ENCODE data around the gene NPFF. TPM values are rescaled to one million over a fixed set of nuclear protein-coding genes. Genes with fewer than 3 reads are reported as not detected.

NPFF gene
- not detected in 2 replicates for total RNA-seq
- polyA plus RNA-seq = 0.30 TPM in 1 of 2 replicates, not detected in the other
- 0.22 and 0.23 TPM in 2 replicates for polyA plus RNA-seq (2011; cell fraction: cytosol; rRNA removed)
- 0.53 and 0.74 TPM in 2 replicates for polyA plus RNA-seq (2011; cell fraction: nucleus; rRNA removed)
- polyA plus RNA-seq (2012) = 0.59 TPM in 1 of 2 replicates, not detected in the other
- polyA minus RNA-seq = not detected in 2 replicates
- polyA minus RNA-seq (2011; cell fraction: cytosol; rRNA and poly(A)+ RNA removed) = not detected
- polyA minus RNA-seq (2011; cell fraction: nucleus; rRNA and poly(A)+ RNA removed) = not detected in 2 replicates
- percentile 73 among the genes with signal in this experiment for Bru-seq, nascent RNA
- BruChase-seq, experiment 1, labeled RNA remaining after a 6-hour chase = percentile 95 among the genes with signal in this experiment
- BruChase-seq, experiment 2, labeled RNA remaining after a 2-hour chase = percentile 93 among the genes with signal in this experiment
- long read RNA-seq, partial matches to known transcripts = 0 of 1 reads
- long read RNA-seq, other reads (novel, unspliced or antisense) = 0 of 1 reads

GRCh38 chr12:53506881-53507602 is at the start of gene NPFF:
Gene NPFF (minus strand): TSS chr12:53507484. CDS start chr12:53507474, 10 bp downstream.
- DNase-seq (ENCODE audit: low read depth, low spot score) (no peak), FAIRE-seq (no peak)
- dilution Hi-C loops (cut with MboI; ENCODE audit: extremely low pct_ligation_motif_present, low sequenced_read_pairs) = no loop called here
- Histone ChIP-seq H3K4me3 (replicated peaks in 1 of 3; ENCODE audit: insufficient read depth in 1 of 3, low read depth in 1 of 3, low read length in 3 of 3) (no peak within 1 kb of the TSS), H3K4me1 (ENCODE audit: control insufficient read depth, extremely low read depth, insufficient read depth, low read length) (peaks cover 13% of the 10 kb centered on the region), H3K27me3 (ENCODE audit: control insufficient read depth in 2 of 2, insufficient read depth in 2 of 2, low read length in 2 of 2) (no peaks in the 10 kb centered on the region), H3K27ac (ENCODE audit: insufficient read depth, low read depth, low read length) (no peak within 1 kb of the TSS), H3K9me1 (replicated peaks; ENCODE audit: control insufficient read depth, extremely low read depth, insufficient read depth, low read length) (no peaks in the 10 kb centered on the region), H3K79me2 (ENCODE audit: control insufficient read depth, insufficient read depth, low read length) (peaks cover 4% of the 10 kb centered on the region), H3K36me3 (ENCODE audit: control insufficient read depth in 2 of 2, extremely low read depth in 1 of 2, insufficient read depth in 2 of 2, low read length in 2 of 2) (peaks cover 3 to 37% of the 10 kb centered on the region in 2 experiments), H3K9ac (replicated peaks; ENCODE audit: extremely low read depth, insufficient read depth, low read length) (no peak within 1 kb of the TSS), H4K20me1 (replicated peaks; ENCODE audit: control insufficient read depth, extremely low read depth, insufficient read depth, low read length) (no peaks in the 10 kb centered on the region), H2AFZ (ENCODE audit: low read depth, low read length) (no peak within 1 kb of the TSS), H3K9me3 (replicated peaks; ENCODE audit: control insufficient read depth, insufficient read depth, low read length) (no peaks in the 10 kb centered on the region), H3K4me2 (ENCODE audit: insufficient read depth, low read length) (no peak within 1 kb of the TSS)
- POLR2A ChIA-PET = no interaction called here
- CTCF ChIA-PET = interaction anchor here (0.7 to 3.9 kb wide), 7 partner anchors 25 to 186 kb away, joined by 3 to 48 read pairs (median 14); partner anchors contain the start of gene AAAS
- BruUV-seq (replicated peaks) = no TSS peak
- intact Hi-C loops (cut with micrococcal nuclease) = no loop called here
- TF ChIP-seq MYC (IDR thresholded peaks at IDR 0.05; ENCODE audit: low read depth, low read length) (no peak), MAX (IDR thresholded peaks at IDR 0.05; ENCODE audit: insufficient read depth, insufficient read length) (no peak), JUN (IDR thresholded peaks at IDR 0.05; ENCODE audit: borderline replicate concordance, insufficient read depth, insufficient read length, low read depth) (no peak), FOS (IDR thresholded peaks at IDR 0.05; ENCODE audit: borderline replicate concordance, insufficient read depth, low read length) (no peak), POLR2AphosphoS5 (IDR thresholded peaks at IDR 0.05; ENCODE audit: insufficient read depth, low read depth, low read length) (no peak), EZH2 (IDR thresholded peaks at IDR 0.05; ENCODE audit: borderline replicate concordance, low read depth, low read length, severe bottlenecking) (no peak), POLR2A (IDR thresholded peaks at IDR 0.05; ENCODE audit: low read depth, low read length) (no peak), GATA2 (IDR thresholded peaks at IDR 0.05; ENCODE audit: insufficient read depth, insufficient read length, low read depth, low read length) (no peak), CTCF (IDR thresholded peaks at IDR 0.05; ENCODE audit: extremely low read depth in 1 of 2, insufficient read depth in 1 of 2, low read depth in 1 of 2, low read length in 2 of 2) (no peak)

All from endothelial cell of umbilical vein (primary cell).